Measurements from ENCODE around the gene HS1BP3. TPM values are rescaled to one million over a fixed set of nuclear protein-coding genes. Genes with fewer than 3 reads are reported as not detected.
A peak's percentile ranks its signal among the peaks of the same experiment; 100 is the strongest.

Gene HS1BP3
- total RNA-seq, 6 donors from 2014 or later = 41.0 to 45.8 (median 42.7) TPM

GRCh38 chr2:20674974-20675679, 24.2 kb upstream of the HS1BP3 start:
- Histone ChIP-seq H3K27me3 (peaks cover 0 to 32% (median 20%) of the 10 kb centered on the region in 4 donors), H3K4me1 (peaks cover 4 to 34% (median 8%) of the 10 kb centered on the region in 4 donors), H3K27ac (no peak overlapping the region), H3K4me3 (no peak overlapping the region), H3K36me3 (no peaks in the 10 kb centered on the region), H3K9me3 (peaks cover 0 to 5% (median 0%) of the 10 kb centered on the region in 4 donors)
- 43 to 50% methylated on average over 8 to 16 of the region's 16 CpGs for WGBS, 2 donors
- TF ChIP-seq, protein P1, sequence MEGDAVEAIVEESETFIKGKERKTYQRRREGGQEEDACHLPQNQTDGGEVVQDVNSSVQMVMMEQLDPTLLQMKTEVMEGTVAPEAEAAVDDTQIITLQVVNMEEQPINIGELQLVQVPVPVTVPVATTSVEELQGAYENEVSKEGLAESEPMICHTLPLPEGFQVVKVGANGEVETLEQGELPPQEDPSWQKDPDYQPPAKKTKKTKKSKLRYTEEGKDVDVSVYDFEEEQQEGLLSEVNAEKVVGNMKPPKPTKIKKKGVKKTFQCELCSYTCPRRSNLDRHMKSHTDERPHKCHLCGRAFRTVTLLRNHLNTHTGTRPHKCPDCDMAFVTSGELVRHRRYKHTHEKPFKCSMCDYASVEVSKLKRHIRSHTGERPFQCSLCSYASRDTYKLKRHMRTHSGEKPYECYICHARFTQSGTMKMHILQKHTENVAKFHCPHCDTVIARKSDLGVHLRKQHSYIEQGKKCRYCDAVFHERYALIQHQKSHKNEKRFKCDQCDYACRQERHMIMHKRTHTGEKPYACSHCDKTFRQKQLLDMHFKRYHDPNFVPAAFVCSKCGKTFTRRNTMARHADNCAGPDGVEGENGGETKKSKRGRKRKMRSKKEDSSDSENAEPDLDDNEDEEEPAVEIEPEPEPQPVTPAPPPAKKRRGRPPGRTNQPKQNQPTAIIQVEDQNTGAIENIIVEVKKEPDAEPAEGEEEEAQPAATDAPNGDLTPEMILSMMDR (IDR thresholded peaks at IDR 0.05) = no peak
- TF ChIP-seq POLR2AphosphoS5 (IDR thresholded peaks at IDR 0.05) (no peak), POLR2A (IDR thresholded peaks at IDR 0.05) (no peak), EP300 (IDR thresholded peaks at IDR 0.05) (no peak)
- DNase-seq (peak in 1 of 2 donors; percentile 37), ATAC-seq (ENCODE audit: low FRiP score in 2 of 2) (peak; percentile 32 to 64)

GRCh38 chr2:20674309-20674965, 23.5 kb upstream of the HS1BP3 start:
- H3K27ac ChIP-seq = no peak overlapping the region
- DNase-seq (no peak), ATAC-seq (ENCODE audit: low FRiP score in 2 of 2) (no peak)
- H3K27me3 ChIP-seq = peaks cover 0 to 39% (median 23%) of the 10 kb centered on the region in 4 donors
- WGBS, 2 donors = 75 to 76% methylated on average over 9 to 11 of the region's 11 CpGs
- no peaks in the 10 kb centered on the region for H3K36me3 ChIP-seq
- peaks cover 4 to 39% (median 10%) of the 10 kb centered on the region in 4 donors for H3K4me1 ChIP-seq
- peaks cover 0 to 8% (median 0%) of the 10 kb centered on the region in 4 donors for H3K9me3 ChIP-seq
- TF ChIP-seq POLR2A (IDR thresholded peaks at IDR 0.05) (no peak), EP300 (IDR thresholded peaks at IDR 0.05) (no peak), POLR2AphosphoS5 (IDR thresholded peaks at IDR 0.05) (no peak)
- TF ChIP-seq, protein P1 (IDR thresholded peaks at IDR 0.05) = no peak
- no peak overlapping the region for H3K4me3 ChIP-seq

DNA sequence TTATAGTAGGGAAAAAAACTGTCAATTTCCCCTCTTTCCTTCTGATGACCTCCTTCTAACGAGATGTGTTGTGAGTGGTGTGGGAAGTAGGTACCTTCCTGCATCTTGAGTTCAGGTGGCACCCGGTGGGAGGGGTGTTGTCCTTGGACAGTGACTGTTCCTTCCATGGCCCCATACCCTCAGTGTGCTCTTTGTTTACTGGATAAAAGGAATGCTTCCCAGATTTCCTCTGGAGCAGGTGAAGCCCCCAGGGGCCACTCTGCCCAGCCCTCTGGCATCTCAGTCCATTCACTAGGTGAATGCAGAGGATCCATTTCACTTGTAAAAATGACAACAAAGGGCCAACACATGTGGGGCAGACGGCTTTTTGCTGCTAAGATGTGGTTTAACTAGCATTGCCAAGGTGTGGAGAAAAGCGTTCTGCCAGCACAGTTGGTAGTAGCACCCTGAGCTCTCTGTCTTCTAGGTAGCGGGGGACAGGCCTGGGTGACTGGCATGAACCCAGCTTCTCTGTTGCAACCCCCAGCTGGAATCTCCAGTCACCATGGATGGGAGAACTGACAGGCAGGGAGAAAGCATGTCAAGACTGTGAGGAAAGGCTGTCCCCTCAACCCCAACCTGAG, 22.9 kb upstream of the HS1BP3 start:
- Histone ChIP-seq H3K36me3 (no peaks in the 10 kb centered on the region), H3K4me3 (no peak overlapping the region), H3K27me3 (peaks cover 0 to 39% (median 24%) of the 10 kb centered on the region in 4 donors), H3K27ac (no peak overlapping the region), H3K4me1 (peaks cover 4 to 45% (median 11%) of the 10 kb centered on the region in 4 donors), H3K9me3 (peaks cover 0 to 8% (median 0%) of the 10 kb centered on the region in 4 donors)
- DNase-seq = no peak
- TF ChIP-seq, protein P1 (IDR thresholded peaks at IDR 0.05) = no peak
- no peak for TF ChIP-seq POLR2A (IDR thresholded peaks at IDR 0.05)
- no peak for TF ChIP-seq POLR2AphosphoS5 (IDR thresholded peaks at IDR 0.05)
- no peak for TF ChIP-seq EP300 (IDR thresholded peaks at IDR 0.05)
- 80 to 82% methylated on average over 3 to 5 of the region's 5 CpGs for WGBS, 2 donors
- ATAC-seq (ENCODE audit: low FRiP score in 2 of 2) = no peak

DNA sequence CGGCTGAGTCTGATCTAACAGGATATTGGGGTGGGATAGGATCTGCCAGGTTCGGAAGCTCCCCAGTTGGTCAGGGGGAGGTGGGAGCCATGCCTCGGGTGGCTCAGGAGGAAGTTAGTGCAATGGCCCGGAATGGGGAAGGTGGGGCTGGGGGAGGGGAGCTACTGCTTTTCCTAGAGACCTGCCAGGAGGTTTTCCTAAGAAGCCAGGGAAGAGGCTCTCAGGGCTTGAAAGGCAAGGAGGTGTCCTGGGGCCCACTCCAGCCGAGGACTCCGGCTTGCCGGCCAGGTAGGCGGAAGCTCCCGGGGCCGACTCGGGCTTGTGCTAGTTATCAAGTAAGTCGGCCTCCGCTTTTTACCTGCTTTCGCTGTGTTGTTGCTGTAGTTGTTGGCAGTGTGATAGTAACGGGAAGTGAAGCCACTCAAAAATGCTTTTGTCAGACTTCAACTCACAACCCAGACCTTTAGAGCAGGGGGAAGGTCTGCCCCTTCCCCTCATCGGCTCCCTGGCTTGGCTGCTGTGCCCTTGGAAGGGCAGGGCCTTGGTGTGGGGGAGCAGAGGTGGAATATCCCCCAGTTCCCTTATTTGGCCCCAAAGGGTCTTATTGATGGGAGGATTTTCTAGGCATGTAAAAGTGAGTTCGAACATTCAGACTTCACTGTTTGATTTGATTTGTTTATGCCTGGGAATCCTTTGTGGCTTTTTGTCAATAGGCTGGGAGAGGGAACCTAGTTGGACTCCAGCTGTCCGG, 21.5 kb upstream of the HS1BP3 start:
- no peak overlapping the region for H3K27ac ChIP-seq
- peaks cover 9 to 52% (median 15%) of the 10 kb centered on the region in 4 donors for H3K4me1 ChIP-seq
- WGBS, 2 donors = 32 to 40% methylated on average over 16 to 18 of the region's 18 CpGs
- TF ChIP-seq EP300 (IDR thresholded peaks at IDR 0.05) (no peak), POLR2A (IDR thresholded peaks at IDR 0.05) (no peak), POLR2AphosphoS5 (IDR thresholded peaks at IDR 0.05) (no peak)
- TF ChIP-seq, protein P1 (IDR thresholded peaks at IDR 0.05) = no peak
- DNase-seq (peak in 1 of 2 donors; percentile 56), ATAC-seq (ENCODE audit: low FRiP score in 2 of 2) (no peak)
- H3K4me3 ChIP-seq = no peak overlapping the region
- peaks cover 0 to 8% (median 0%) of the 10 kb centered on the region in 4 donors for H3K9me3 ChIP-seq
- H3K27me3 ChIP-seq = peaks cover 0 to 45% (median 29%) of the 10 kb centered on the region in 4 donors
- H3K36me3 ChIP-seq = no peaks in the 10 kb centered on the region

All from upper lobe of left lung (tissue), 6 donors.